ENCODE results near the gene GTPBP8.
A peak's percentile ranks its signal among the peaks of the same experiment; 100 is the strongest.

Gene GTPBP8

DNA sequence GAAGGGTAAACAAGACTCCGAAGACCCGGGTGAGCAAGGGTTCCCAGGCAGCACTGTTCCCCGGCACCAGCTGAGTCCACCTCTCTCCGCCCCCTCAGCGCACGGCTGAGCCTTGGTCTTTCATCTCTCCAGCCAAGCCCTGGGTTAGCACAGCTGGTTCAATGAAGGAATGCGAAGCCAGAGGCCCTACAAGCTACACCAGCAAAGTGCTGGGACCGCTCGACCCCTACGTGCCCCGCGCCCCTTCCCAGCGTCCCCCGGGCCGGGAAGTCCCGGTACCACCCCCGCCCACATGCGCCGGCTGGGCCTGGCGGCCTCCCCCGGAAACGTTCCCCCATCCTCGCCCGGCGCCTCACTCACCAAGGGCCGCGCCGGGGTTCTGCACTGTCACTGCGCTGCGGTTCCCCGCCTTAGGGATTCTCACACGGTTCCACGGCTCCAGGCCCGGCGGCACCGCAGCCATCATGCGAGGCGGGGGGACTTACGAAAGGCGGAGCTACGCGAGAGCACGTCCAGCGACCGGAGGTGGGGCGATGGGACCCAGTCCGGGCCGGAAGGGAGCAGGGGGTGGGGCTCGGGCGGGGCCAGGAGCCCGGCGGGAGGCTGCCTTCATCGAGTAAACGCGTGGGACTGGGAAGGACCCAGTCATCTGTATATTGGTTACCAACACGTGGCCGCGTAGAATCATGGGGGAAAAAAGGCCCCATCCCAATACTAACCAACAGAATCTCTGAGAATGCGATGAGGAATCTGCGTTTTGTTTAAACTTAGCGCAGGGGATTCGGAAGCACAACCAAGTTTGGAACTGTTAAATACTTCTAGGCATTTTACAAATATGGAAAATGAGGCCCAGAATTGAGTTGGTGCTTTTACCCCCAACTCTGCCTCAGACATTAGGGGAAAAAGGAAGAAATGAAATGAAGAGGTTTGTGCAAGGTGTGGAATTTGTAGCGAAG lies 28.7 kb downstream of the GTPBP8 start:
- ChIA-PET POLR2A (interaction anchor here (0.6 to 1.8 kb wide), 5 partner anchors 9 to 731 kb away, joined by 3 to 6 read pairs (median 5); no protein-coding TSS in a partner anchor), CTCF (interaction anchor here (1.2 to 5.3 kb wide), 10 partner anchors 9 to 376 kb away, joined by 3 to 32 read pairs (median 6); no protein-coding TSS in a partner anchor)
- peak; percentile 94 for DNase-seq (ENCODE audit: extremely low spot score)
- TF ChIP-seq, protein P1, sequence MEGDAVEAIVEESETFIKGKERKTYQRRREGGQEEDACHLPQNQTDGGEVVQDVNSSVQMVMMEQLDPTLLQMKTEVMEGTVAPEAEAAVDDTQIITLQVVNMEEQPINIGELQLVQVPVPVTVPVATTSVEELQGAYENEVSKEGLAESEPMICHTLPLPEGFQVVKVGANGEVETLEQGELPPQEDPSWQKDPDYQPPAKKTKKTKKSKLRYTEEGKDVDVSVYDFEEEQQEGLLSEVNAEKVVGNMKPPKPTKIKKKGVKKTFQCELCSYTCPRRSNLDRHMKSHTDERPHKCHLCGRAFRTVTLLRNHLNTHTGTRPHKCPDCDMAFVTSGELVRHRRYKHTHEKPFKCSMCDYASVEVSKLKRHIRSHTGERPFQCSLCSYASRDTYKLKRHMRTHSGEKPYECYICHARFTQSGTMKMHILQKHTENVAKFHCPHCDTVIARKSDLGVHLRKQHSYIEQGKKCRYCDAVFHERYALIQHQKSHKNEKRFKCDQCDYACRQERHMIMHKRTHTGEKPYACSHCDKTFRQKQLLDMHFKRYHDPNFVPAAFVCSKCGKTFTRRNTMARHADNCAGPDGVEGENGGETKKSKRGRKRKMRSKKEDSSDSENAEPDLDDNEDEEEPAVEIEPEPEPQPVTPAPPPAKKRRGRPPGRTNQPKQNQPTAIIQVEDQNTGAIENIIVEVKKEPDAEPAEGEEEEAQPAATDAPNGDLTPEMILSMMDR (IDR thresholded peaks at IDR 0.05; ENCODE audit: control extremely low read depth, extremely low read depth, low read depth, missing control alignments), result no peak

DNA sequence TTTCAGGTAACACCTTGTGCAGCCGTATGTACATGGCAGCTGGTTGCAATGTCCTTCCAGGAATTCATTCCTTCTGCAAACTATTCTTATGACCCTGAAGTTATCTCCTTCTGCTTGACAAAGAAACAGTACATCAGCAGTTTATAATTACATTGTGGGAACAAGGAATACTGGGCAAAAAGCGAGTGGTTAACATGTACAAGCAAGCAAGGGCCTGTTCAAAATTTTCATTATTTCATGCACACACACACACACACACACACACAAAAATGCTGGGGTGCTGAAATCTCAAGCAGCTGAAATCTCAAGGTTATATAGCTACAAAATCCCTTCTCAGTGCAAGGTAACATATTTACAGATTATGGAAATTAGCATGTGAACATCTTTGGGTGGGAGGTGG lies 30.7 kb downstream of the GTPBP8 start:
- POLR2A ChIA-PET, result no interaction called here
- CTCF ChIA-PET, result interaction anchor here (1.4 to 5.3 kb wide), 2 partner anchors 15 to 287 kb away, joined by 6 to 32 read pairs; no protein-coding TSS in a partner anchor
- DNase-seq (ENCODE audit: extremely low spot score), result no peak
- TF ChIP-seq, protein P1 (IDR thresholded peaks at IDR 0.05; ENCODE audit: control extremely low read depth, extremely low read depth, low read depth, missing control alignments), result no peak

DNA sequence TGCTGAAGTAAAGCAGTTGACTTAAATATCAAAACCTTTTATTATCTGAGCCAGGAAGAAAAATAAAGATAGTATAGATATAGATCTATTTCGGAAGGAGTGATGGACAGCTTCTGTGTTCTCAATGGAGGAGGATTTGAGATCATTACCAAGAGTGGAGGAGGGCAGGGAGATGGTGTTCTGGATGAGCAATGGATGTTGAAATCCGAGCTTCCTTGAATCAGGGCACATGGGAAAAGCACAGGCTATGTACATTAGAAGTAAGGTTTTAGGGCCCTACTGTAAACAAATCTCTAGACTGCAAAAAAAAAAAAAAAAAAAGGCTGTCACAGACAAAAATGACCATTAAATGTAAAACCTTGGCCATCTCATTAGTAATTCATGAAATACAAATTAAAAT lies 43.2 kb downstream of the GTPBP8 start:
- ChIA-PET CTCF (interaction anchor here (1.0 to 4.8 kb wide), 7 partner anchors 14 to 543 kb away, joined by 3 to 44 read pairs (median 4); no protein-coding TSS in a partner anchor), POLR2A (no interaction called here)
- DNase-seq (ENCODE audit: extremely low spot score), result no peak
- TF ChIP-seq, protein P1 (IDR thresholded peaks at IDR 0.05; ENCODE audit: control extremely low read depth, extremely low read depth, low read depth, missing control alignments), result no peak

DNA sequence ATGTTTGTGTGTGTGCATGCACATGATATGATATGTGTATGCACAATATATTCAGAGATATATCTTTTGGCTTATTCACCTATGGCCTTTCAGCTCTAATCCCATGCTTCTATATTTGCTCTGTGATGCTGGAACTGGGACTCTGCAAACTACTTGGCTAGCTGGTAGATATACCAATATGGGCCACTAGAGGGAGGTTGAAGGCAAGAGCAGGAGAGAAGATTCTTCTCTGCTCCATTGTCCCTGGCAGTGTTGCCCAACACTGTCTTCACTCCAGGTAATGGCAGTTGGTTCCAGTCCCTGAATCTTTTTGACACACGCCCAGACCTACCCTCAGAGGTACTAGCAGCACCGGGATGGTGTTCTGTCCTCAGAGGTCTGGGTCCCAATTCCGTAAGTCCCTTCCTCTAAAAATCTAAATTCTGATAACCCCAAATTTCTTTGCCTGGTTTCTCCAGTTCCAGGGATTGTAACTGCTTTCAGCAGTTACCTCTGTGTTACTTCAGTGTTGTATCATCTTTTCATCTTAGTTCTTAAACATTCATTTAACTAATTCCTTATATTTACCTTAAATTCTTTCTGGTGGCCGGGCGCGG lies 44.7 kb downstream of the GTPBP8 start:
- TF ChIP-seq, protein P1 (IDR thresholded peaks at IDR 0.05; ENCODE audit: control extremely low read depth, extremely low read depth, low read depth, missing control alignments), result peak; percentile 79
- DNase-seq (ENCODE audit: extremely low spot score), result peak; percentile 68
- CTCF ChIA-PET, result interaction anchor here (0.8 to 4.8 kb wide), 31 partner anchors 10 to 709 kb away, joined by 3 to 44 read pairs (median 4); a partner anchor contains a TSS
- POLR2A ChIA-PET, result no interaction called here

DNA sequence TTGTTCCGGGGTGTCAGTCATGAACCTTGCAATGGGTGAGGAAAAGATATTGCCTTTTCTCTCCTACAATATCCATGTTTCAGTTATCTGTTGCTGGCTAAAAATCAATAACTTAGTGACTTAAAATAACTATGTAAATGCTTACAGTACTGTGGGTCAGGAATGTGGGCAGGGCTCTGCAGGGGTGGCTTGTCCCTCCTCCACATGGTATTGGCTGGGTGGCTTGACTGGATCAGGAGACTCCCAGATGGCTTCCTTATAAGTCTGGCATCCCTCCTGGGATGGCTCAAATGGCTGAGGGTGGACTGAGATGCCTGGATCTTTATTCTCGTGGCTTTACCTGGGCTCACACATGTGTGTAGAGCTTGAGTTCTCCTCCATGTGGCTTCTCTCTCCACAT lies 47.5 kb downstream of the GTPBP8 start:
- POLR2A ChIA-PET, result no interaction called here
- CTCF ChIA-PET, result no interaction called here
- TF ChIP-seq, protein P1 (IDR thresholded peaks at IDR 0.05; ENCODE audit: control extremely low read depth, extremely low read depth, low read depth, missing control alignments), result no peak
- DNase-seq (ENCODE audit: extremely low spot score), result no peak

DNA sequence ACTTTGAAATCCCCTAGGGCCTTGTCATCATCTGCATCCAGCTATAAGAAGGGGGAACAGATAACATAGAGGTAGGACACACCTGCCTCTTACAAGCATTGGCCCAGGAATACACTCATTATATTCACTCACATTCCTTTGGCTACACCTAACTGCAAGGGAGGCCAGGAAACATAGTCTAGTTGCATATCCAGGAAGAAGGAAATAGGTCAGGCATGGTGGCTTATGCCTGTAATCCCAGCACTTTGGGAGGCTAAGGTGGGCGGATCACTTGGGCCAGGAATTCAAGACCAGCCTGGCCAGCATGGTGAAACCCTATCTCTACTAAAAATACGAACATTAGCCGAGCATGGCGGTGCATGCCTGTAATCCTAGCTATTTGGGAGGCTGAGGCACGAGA lies 48.8 kb downstream of the GTPBP8 start:
- ChIA-PET POLR2A (no interaction called here), CTCF (no interaction called here)
- DNase-seq (ENCODE audit: extremely low spot score), result no peak
- TF ChIP-seq, protein P1 (IDR thresholded peaks at IDR 0.05; ENCODE audit: control extremely low read depth, extremely low read depth, low read depth, missing control alignments), result no peak
